Measurements from ENCODE around the gene LRIT1.
"Not testable (repeated sequence)": the region's sequence is repeated elsewhere in the genome, so short reads cannot be mapped to it uniquely, and the experiment has no call there.

The LRIT1 gene

GRCh38 chr10:84241185-84241790, at the start of gene LRIT1:
Gene LRIT1, minus strand, starts transcription at chr10:84241546. Its CDS starts 107 bp downstream, at chr10:84241439.
- Histone ChIP-seq H3K36me3 (no peaks in the 10 kb centered on the region), H3K4me3 (ENCODE audit: low read depth, low read length) (peak within 1 kb of the TSS; percentile 33), H3K27me3 (ENCODE audit: insufficient read depth, low read depth, severe bottlenecking) (no peaks in the 10 kb centered on the region), H3K9me3 (ENCODE audit: severe bottlenecking) (no peaks in the 10 kb centered on the region), H3K27ac (peak within 1 kb of the TSS; percentile 84)
- no peak for TF ChIP-seq CTCF (IDR thresholded peaks at IDR 0.05; ENCODE audit: low read depth, low read length)
- peak; percentile 94 for DNase-seq

GRCh38 chr10:84290235-84290634, 48.9 kb upstream of the LRIT1 start:
- H3K27me3 ChIP-seq (ENCODE audit: insufficient read depth, low read depth, severe bottlenecking) = no peaks in the 10 kb centered on the region
- H3K36me3 ChIP-seq = no peaks in the 10 kb centered on the region
- no peak for TF ChIP-seq CTCF (IDR thresholded peaks at IDR 0.05; ENCODE audit: low read depth, low read length)
- H3K4me3 ChIP-seq (ENCODE audit: low read depth, low read length) = no peak overlapping the region
- DNase-seq = no peak
- no peak overlapping the region for H3K27ac ChIP-seq
- no peaks in the 10 kb centered on the region for H3K9me3 ChIP-seq (ENCODE audit: severe bottlenecking)

GRCh38 chr10:84289521-84290200, 48.3 kb upstream of the LRIT1 start:
- no peak for TF ChIP-seq CTCF (IDR thresholded peaks at IDR 0.05; ENCODE audit: low read depth, low read length)
- no peaks in the 10 kb centered on the region for H3K27me3 ChIP-seq (ENCODE audit: insufficient read depth, low read depth, severe bottlenecking)
- no peaks in the 10 kb centered on the region for H3K9me3 ChIP-seq (ENCODE audit: severe bottlenecking)
- H3K4me3 ChIP-seq (ENCODE audit: low read depth, low read length) = no peak overlapping the region
- no peak for DNase-seq
- H3K27ac ChIP-seq = no peak overlapping the region
- no peaks in the 10 kb centered on the region for H3K36me3 ChIP-seq

- no peak for DNase-seq
- no peaks in the 10 kb centered on the region for H3K9me3 ChIP-seq (ENCODE audit: severe bottlenecking)
- no peak for TF ChIP-seq CTCF (IDR thresholded peaks at IDR 0.05; ENCODE audit: low read depth, low read length)
- no peaks in the 10 kb centered on the region for H3K36me3 ChIP-seq
- no peaks in the 10 kb centered on the region for H3K27me3 ChIP-seq (ENCODE audit: insufficient read depth, low read depth, severe bottlenecking)
- H3K4me3 ChIP-seq (ENCODE audit: low read depth, low read length) = no peak overlapping the region
- H3K27ac ChIP-seq = no peak overlapping the region
Measured at GRCh38 chr10:84288151-84288550, 46.8 kb upstream of the LRIT1 start.

- H3K36me3 ChIP-seq = no peaks in the 10 kb centered on the region
- H3K9me3 ChIP-seq (ENCODE audit: severe bottlenecking) = no peaks in the 10 kb centered on the region
- H3K4me3 ChIP-seq (ENCODE audit: low read depth, low read length) = no peak overlapping the region
- no peaks in the 10 kb centered on the region for H3K27me3 ChIP-seq (ENCODE audit: insufficient read depth, low read depth, severe bottlenecking)
- TF ChIP-seq CTCF (IDR thresholded peaks at IDR 0.05; ENCODE audit: low read depth, low read length) = no peak
- no peak for DNase-seq
- no peak overlapping the region for H3K27ac ChIP-seq
Measured at GRCh38 chr10:84286695-84287094, 45.3 kb upstream of the LRIT1 start.

- H3K4me3 ChIP-seq (ENCODE audit: low read depth, low read length); DNase-seq: not testable (repeated sequence)
Measured at GRCh38 chr10:84279876-84280475, 38.6 kb upstream of the LRIT1 start.

More at GRCh38 chr10:84279876-84280475, 38.6 kb upstream of the LRIT1 start:
- not testable (repeated sequence) for H3K27ac ChIP-seq; H3K27me3 ChIP-seq (ENCODE audit: insufficient read depth, low read depth, severe bottlenecking); H3K9me3 ChIP-seq (ENCODE audit: severe bottlenecking); H3K36me3 ChIP-seq
